Adrenal gland (tissue), 5 donors: ENCODE data around the gene SNCB.

Experiments
- POLR2A ChIP-seq, 2 donors: fragments of 450-650 bp; IDR thresholded peaks; one replicate each; pipeline ENCODE4 v1.6.1; 2017; ENCODE audit warnings: antibody characterized with exemption in 2 of 2, mild to moderate bottlenecking in 2 of 2, moderate library complexity in 1 of 2
- TF ChIP-seq, protein P1 (sequence below), 6 experiments: fragments of 450-650 bp in 4 of 6; fragments of 200-600 bp in 2 of 6; sonication (generic) in 1 of 6; IDR thresholded peaks; 1 replicate in 5 of 6; 2 replicates in 1 of 6; pipeline versions ENCODE4 v1.5.1 to v1.8.0; 2016 to 2021; ENCODE audit warnings: antibody characterized with exemption in 6 of 6, mild to moderate bottlenecking in 2 of 6, moderate library complexity in 1 of 6
- donor health status: DM: no; HTN: no; CAD: no.

GRCh38 chr5:176609724-176610434 is 20.5 kb downstream of the SNCB start, which contains the start of gene GPRIN1:
- TF ChIP-seq, protein P1, sequence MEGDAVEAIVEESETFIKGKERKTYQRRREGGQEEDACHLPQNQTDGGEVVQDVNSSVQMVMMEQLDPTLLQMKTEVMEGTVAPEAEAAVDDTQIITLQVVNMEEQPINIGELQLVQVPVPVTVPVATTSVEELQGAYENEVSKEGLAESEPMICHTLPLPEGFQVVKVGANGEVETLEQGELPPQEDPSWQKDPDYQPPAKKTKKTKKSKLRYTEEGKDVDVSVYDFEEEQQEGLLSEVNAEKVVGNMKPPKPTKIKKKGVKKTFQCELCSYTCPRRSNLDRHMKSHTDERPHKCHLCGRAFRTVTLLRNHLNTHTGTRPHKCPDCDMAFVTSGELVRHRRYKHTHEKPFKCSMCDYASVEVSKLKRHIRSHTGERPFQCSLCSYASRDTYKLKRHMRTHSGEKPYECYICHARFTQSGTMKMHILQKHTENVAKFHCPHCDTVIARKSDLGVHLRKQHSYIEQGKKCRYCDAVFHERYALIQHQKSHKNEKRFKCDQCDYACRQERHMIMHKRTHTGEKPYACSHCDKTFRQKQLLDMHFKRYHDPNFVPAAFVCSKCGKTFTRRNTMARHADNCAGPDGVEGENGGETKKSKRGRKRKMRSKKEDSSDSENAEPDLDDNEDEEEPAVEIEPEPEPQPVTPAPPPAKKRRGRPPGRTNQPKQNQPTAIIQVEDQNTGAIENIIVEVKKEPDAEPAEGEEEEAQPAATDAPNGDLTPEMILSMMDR (IDR thresholded peaks at IDR 0.05) = peak in 2 of 6 experiments; percentile 19 to 30
- no peak for TF ChIP-seq POLR2A (IDR thresholded peaks at IDR 0.05)
